K562 (cell line): ENCODE measurements around the gene NPFF. TPM values are rescaled to one million over a fixed set of nuclear protein-coding genes. Genes with fewer than 3 reads are reported as not detected.
A peak's percentile ranks its signal among the peaks of the same experiment; 100 is the strongest.

Source experiments
- CSDE1 ChIP-seq, 2 experiments: fragments of 450-650 bp; IDR thresholded peaks; 2 replicates each; pipeline ENCODE4 v1.6.1; 2016; ENCODE audit warnings: mild to moderate bottlenecking in 1 of 2
- HDAC1 ChIP-seq, 2 experiments: fragments of 450-650 bp; IDR thresholded peaks; 2 replicates each; pipeline ENCODE4 v1.6.1; 2016 to 2017; ENCODE audit warnings: inconsistent platforms in 1 of 2, mild to moderate bottlenecking in 1 of 2, moderate library complexity in 1 of 2
- IFI16 ChIP-seq: fragments of 250-450 bp; sonication (Bioruptor Pico); IDR thresholded peaks from 2 replicates; pipeline ENCODE4 v2.1.2; 2022; ENCODE audit warnings: mild to moderate bottlenecking, inconsistent platforms
- KAT2B ChIP-seq: IDR thresholded peaks from one replicate; pipeline ENCODE4 v1.6.1; 2012; ENCODE audit warnings: low read depth, mild to moderate bottlenecking, control low read depth, inconsistent platforms, low read length, moderate library complexity
- NBN ChIP-seq: fragments of 450-650 bp; IDR thresholded peaks from 2 replicates; pipeline ENCODE4 v1.6.1; 2016; ENCODE audit warnings: low read depth, mild to moderate bottlenecking
- NR2C2 ChIP-seq, 2 experiments: fragments of 200-800 bp in 1 of 2; sonication (Bioruptor generic) in 1 of 2; sonication (generic) in 1 of 2; formaldehyde crosslinking in 1 of 2; IDR thresholded peaks; 2 replicates each; pipeline versions ENCODE4 v1.6.1 to v1.8.0; 2016 to 2022; ENCODE audit warnings: mild to moderate bottlenecking in 1 of 2, missing compliant biosample characterization in 1 of 2, missing genetic modification characterization in 1 of 2, missing genetic modification reagents in 1 of 2
- RB1 ChIP-seq: fragments of 450-650 bp; IDR thresholded peaks from 2 replicates; pipeline ENCODE4 v1.6.1; 2017; ENCODE audit warnings: low read depth, mild to moderate bottlenecking
- TBP ChIP-seq: optimal IDR thresholded peaks from 2 replicates; pipeline ENCODE3; 2011; ENCODE audit warnings: low read depth, low read length, improper control_type of control experiment
- TOE1 ChIP-seq, 2 experiments: fragments of 450-650 bp in 1 of 2; sonication (generic) in 1 of 2; formaldehyde crosslinking in 1 of 2; IDR thresholded peaks; 2 replicates each; pipeline versions ENCODE4 v1.7.1 to v1.8.0; 2016 to 2022; ENCODE audit warnings: borderline replicate concordance in 2 of 2, mild to moderate bottlenecking in 2 of 2, antibody characterized with exemption in 1 of 2, inconsistent platforms in 1 of 2, low read depth in 1 of 2, missing genetic modification reagents in 1 of 2, moderate library complexity in 1 of 2
- polyA plus RNA-seq, 8 experiments: library from polyadenylated mRNA; depleted of rRNA in 4 of 8; stranded (reverse) in 5 of 8; unstranded in 3 of 8; fragments of >200 nt; fragmentation: Nextera tagmentation in 2 of 8; fragmentation: Illumina TruSeq in 1 of 8; extraction: Ambion mirVana in 2 of 8; extraction: Trizol in 1 of 8; gene quantifications; 2 replicates each; pipeline versions ENCODE4 v1.2.1 to v1.2.3, GENCODE V29; 2011 to 2014; ENCODE audit warnings: inconsistent platforms in 1 of 8, missing spikeins in 1 of 8
- total RNA-seq, 7 experiments: library from RNA; depleted of rRNA in 6 of 7; stranded (reverse); fragments of >200 nt in 6 of 7; fragmentation: Illumina TruSeq in 2 of 7; extraction: Trizol in 2 of 7; gene quantifications; 2 replicates each; pipeline versions ENCODE4 v1.2.1 to v1.2.3, GENCODE V29; 2011 to 2021; ENCODE audit warnings: low replicate concordance in 1 of 7
- TF ChIP-seq, protein P1 (sequence below), 2 experiments: fragments of 450-650 bp in 1 of 2; sonication (generic) in 1 of 2; formaldehyde crosslinking in 1 of 2; IDR thresholded peaks; 2 replicates each; pipeline versions ENCODE4 v1.7.1 to v1.9.0; 2016 to 2022; ENCODE audit warnings: inconsistent platforms in 1 of 2, mild to moderate bottlenecking in 1 of 2, missing genetic modification reagents in 1 of 2
- TF ChIP-seq, protein P2 (sequence below): sonication (generic); formaldehyde crosslinking; IDR thresholded peaks from 2 replicates; pipeline ENCODE4 v1.8.0; 2022; ENCODE audit warnings: missing genetic modification reagents, mild to moderate bottlenecking, moderate library complexity, borderline replicate concordance
- TF ChIP-seq, protein P3 (sequence below): fragments of 450-650 bp; formaldehyde crosslinking; IDR thresholded peaks from 2 replicates; pipeline ENCODE4 v1.4.0; 2022; ENCODE audit warnings: missing genetic modification characterization

The NPFF gene
- total and polyA plus RNA-seq, 9 of the 15 experiments (the other 6 are each of a cell fraction or from before 2014, with no cell fraction given), result 0.15 to 1.2 (median 0.55) TPM; not detected in 6

DNA sequence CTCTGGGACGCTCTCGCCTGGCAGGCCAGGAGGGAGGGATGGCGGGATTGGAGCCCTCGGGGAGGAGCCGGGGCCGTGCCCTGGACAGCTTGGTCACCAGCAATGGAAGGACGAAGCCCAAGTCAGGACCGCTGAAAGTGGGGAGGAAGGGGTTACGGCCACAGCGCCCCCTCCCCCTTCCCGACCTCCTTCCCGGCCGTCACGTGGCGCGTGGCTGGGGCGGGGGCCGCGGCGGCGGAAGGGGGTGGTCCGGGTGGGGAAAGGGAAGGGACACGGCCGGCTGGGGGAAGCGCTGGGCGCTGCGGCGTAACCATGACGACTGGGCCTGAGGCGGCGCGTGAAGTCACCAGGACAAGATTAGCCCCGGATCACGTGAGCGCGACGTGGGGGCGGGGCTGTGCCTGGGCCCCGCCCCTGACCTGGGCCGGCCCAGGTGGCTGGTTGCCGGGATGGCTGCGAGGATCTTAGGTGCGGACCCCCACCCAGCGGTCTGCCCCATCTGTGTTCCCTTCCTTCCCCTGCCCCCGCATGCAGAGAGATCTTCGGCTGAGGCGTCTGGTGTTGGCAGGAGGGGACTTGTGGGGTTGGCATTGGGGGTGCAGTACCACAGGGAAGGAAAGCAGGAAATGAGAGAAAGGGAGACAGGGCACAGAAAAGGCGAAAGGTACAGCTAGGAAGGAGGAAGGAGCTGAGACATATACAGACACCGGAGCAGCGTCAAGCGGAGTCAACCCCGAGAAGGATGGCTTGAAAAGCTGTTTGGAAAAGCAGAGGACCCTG is 14.3 kb downstream of the NPFF start (continued):
- peak; percentile 95 for TF ChIP-seq TOE1 (IDR thresholded peaks at IDR 0.05; ENCODE audit: borderline replicate concordance)
- no peak for TF ChIP-seq TOE1 (CRISPR knock-in tag; IDR thresholded peaks at IDR 0.05; ENCODE audit: borderline replicate concordance, low read depth)
- peak in 1 of 2 experiments; percentile 86; a peak in 2 of 4 replicates for TF ChIP-seq CSDE1 (IDR thresholded peaks at IDR 0.05)
- TF ChIP-seq RB1, result peak; percentile 51; the same call in 1 of the 2 replicates
- TF ChIP-seq NBN, result 0 out of 2 replicates have a peak, but pooled peaks have one; percentile 46
- TF ChIP-seq, protein P1, sequence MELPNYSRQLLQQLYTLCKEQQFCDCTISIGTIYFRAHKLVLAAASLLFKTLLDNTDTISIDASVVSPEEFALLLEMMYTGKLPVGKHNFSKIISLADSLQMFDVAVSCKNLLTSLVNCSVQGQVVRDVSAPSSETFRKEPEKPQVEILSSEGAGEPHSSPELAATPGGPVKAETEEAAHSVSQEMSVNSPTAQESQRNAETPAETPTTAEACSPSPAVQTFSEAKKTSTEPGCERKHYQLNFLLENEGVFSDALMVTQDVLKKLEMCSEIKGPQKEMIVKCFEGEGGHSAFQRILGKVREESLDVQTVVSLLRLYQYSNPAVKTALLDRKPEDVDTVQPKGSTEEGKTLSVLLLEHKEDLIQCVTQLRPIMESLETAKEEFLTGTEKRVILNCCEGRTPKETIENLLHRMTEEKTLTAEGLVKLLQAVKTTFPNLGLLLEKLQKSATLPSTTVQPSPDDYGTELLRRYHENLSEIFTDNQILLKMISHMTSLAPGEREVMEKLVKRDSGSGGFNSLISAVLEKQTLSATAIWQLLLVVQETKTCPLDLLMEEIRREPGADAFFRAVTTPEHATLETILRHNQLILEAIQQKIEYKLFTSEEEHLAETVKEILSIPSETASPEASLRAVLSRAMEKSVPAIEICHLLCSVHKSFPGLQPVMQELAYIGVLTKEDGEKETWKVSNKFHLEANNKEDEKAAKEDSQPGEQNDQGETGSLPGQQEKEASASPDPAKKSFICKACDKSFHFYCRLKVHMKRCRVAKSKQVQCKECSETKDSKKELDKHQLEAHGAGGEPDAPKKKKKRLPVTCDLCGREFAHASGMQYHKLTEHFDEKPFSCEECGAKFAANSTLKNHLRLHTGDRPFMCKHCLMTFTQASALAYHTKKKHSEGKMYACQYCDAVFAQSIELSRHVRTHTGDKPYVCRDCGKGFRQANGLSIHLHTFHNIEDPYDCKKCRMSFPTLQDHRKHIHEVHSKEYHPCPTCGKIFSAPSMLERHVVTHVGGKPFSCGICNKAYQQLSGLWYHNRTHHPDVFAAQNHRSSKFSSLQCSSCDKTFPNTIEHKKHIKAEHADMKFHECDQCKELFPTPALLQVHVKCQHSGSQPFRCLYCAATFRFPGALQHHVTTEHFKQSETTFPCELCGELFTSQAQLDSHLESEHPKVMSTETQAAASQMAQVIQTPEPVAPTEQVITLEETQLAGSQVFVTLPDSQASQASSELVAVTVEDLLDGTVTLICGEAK (IDR thresholded peaks at IDR 0.05), result peak; percentile 31; the same call in 1 of the 2 replicates
- TF ChIP-seq, protein P1 (CRISPR knock-in tag; IDR thresholded peaks at IDR 0.05), result no peak
- TF ChIP-seq KAT2B, result no peak
- TF ChIP-seq, protein P2, sequence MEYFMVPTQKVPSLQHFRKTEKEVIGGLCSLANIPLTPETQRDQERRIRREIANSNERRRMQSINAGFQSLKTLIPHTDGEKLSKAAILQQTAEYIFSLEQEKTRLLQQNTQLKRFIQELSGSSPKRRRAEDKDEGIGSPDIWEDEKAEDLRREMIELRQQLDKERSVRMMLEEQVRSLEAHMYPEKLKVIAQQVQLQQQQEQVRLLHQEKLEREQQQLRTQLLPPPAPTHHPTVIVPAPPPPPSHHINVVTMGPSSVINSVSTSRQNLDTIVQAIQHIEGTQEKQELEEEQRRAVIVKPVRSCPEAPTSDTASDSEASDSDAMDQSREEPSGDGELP (CRISPR knock-in tag), result peak; percentile 65; the same call in 1 of the 2 replicates
- TF ChIP-seq IFI16 (CRISPR knock-in tag), result no peak
- peak; percentile 50 for TF ChIP-seq TBP
- TF ChIP-seq NR2C2 (CRISPR knock-in tag; IDR thresholded peaks at IDR 0.05), result no peak
- peak; percentile 48 for TF ChIP-seq NR2C2 (tag; IDR thresholded peaks at IDR 0.05)
- TF ChIP-seq, protein P3, sequence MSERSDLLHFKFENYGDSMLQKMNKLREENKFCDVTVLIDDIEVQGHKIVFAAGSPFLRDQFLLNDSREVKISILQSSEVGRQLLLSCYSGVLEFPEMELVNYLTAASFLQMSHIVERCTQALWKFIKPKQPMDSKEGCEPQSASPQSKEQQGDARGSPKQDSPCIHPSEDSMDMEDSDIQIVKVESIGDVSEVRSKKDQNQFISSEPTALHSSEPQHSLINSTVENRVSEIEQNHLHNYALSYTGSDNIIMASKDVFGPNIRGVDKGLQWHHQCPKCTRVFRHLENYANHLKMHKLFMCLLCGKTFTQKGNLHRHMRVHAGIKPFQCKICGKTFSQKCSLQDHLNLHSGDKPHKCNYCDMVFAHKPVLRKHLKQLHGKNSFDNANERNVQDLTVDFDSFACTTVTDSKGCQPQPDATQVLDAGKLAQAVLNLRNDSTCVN (CRISPR knock-in tag), result 0 out of 2 replicates have a peak, but pooled peaks have one; percentile 59
- TF ChIP-seq HDAC1 (IDR thresholded peaks at IDR 0.05), result peak in 1 of 2 experiments; percentile 47; a peak in 2 of 4 replicates
